ENCODE data around the gene NECTIN2. TPM values are rescaled to one million over a fixed set of nuclear protein-coding genes. Genes with fewer than 3 reads are reported as not detected.

The NECTIN2 gene
- 240 and 243 TPM in 2 replicates for total RNA-seq

DNA sequence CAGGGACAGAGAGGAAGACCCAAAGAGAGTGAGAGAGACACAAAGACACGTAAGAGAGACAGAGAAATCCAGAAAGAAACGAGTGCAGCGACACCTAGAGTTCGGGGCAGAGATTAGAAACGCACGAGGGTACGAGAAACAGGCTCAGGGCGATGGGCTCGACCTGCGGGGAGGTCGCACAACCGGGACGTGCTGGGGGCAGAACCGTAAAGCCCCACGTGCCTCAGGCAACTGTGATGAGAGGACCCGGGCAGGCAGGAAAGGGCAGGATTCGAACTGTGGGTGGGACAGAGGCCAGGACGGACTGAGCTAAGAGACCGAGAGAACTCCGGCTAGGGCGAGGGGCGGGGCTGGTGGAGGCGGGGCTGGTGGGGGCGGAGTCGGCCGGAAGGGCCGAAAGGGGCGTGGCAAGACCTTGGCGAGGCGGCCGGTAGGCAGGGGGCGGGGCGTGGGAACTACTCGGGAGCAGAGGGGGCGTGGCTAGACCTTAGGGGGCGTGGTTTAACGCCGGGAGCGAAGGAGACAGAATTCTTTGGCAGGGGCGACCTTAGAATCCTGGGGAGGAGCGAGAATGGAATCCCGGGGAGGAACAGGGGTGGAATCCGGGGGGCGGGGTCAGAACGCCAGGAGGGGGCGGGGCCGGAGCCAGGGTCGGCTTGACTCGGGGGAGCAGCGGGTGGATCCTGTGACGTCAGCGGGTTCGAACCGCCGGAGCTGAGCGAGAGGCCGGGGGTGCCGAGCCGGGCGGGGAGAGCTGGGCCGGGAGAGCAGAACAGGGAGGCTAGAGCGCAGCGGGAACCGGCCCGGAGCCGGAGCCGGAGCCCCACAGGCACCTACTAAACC lies at the start of gene NECTIN2:
NECTIN2 (plus strand) TSS at position 686 of the 843 bp plus-strand sequence. CDS start 229 bp downstream, outside the sequence.
- H3K27me3 ChIP-seq (ENCODE audit: control insufficient read depth, insufficient read depth, low read length) = no peaks in the 10 kb centered on the region
- H3K4me3 ChIP-seq (ENCODE audit: low read depth, low read length) = peak within 1 kb of the TSS; percentile 83
- H3K36me3 ChIP-seq (ENCODE audit: control insufficient read depth, insufficient read depth, low read length) = peaks cover 2% of the 10 kb centered on the region
- peak; percentile 82 for DNase-seq (ENCODE audit: low read depth)
- TF ChIP-seq, protein P1, sequence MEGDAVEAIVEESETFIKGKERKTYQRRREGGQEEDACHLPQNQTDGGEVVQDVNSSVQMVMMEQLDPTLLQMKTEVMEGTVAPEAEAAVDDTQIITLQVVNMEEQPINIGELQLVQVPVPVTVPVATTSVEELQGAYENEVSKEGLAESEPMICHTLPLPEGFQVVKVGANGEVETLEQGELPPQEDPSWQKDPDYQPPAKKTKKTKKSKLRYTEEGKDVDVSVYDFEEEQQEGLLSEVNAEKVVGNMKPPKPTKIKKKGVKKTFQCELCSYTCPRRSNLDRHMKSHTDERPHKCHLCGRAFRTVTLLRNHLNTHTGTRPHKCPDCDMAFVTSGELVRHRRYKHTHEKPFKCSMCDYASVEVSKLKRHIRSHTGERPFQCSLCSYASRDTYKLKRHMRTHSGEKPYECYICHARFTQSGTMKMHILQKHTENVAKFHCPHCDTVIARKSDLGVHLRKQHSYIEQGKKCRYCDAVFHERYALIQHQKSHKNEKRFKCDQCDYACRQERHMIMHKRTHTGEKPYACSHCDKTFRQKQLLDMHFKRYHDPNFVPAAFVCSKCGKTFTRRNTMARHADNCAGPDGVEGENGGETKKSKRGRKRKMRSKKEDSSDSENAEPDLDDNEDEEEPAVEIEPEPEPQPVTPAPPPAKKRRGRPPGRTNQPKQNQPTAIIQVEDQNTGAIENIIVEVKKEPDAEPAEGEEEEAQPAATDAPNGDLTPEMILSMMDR (IDR thresholded peaks at IDR 0.05; ENCODE audit: insufficient read depth, low read length, poor library complexity, severe bottlenecking) = peak; percentile 82

DNA sequence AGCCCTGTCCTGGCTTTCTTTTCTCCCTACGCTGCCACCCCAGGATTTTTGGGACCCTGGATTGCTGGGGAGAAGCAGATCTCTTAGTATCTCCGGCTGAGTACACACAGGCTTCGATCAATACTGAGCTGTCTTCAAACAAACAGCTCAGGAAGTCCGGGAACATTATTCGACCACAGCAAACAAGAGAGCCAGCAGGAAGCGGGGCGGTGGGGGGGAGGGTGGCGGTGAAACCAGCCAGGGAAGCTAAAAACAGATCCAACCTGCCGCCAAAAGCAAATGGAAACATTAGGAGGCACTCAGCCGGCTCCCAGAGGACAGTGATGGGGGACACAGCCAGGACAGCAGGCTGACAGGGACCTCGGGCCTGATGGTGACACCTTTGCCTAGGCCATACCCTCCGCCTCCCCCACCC lies 49.4 kb upstream of the NECTIN2 start:
- DNase-seq (ENCODE audit: low read depth) = no peak
- no peaks in the 10 kb centered on the region for H3K36me3 ChIP-seq (ENCODE audit: control insufficient read depth, insufficient read depth, low read length)
- TF ChIP-seq, protein P1 (IDR thresholded peaks at IDR 0.05; ENCODE audit: insufficient read depth, low read length, poor library complexity, severe bottlenecking) = no peak

GRCh38 chr19:44799627-44800346 lies 46.3 kb upstream of the NECTIN2 start:
- H3K4me3 ChIP-seq (ENCODE audit: low read depth, low read length) = no peak overlapping the region
- DNase-seq (ENCODE audit: low read depth) = no peak
- TF ChIP-seq, protein P1 (IDR thresholded peaks at IDR 0.05; ENCODE audit: insufficient read depth, low read length, poor library complexity, severe bottlenecking) = no peak
- no peaks in the 10 kb centered on the region for H3K27me3 ChIP-seq (ENCODE audit: control insufficient read depth, insufficient read depth, low read length)
- no peaks in the 10 kb centered on the region for H3K36me3 ChIP-seq (ENCODE audit: control insufficient read depth, insufficient read depth, low read length)

More for the DNA sequence above, 49.4 kb upstream of the NECTIN2 start:
- H3K4me3 ChIP-seq (ENCODE audit: low read depth, low read length) = no peak overlapping the region
- no peaks in the 10 kb centered on the region for H3K27me3 ChIP-seq (ENCODE audit: control insufficient read depth, insufficient read depth, low read length)

- Histone ChIP-seq H3K27me3 (ENCODE audit: control insufficient read depth, insufficient read depth, low read length) (no peaks in the 10 kb centered on the region), H3K36me3 (ENCODE audit: control insufficient read depth, insufficient read depth, low read length) (no peaks in the 10 kb centered on the region), H3K4me3 (ENCODE audit: low read depth, low read length) (no peak overlapping the region)
- no peak for DNase-seq (ENCODE audit: low read depth)
- TF ChIP-seq, protein P1 (IDR thresholded peaks at IDR 0.05; ENCODE audit: insufficient read depth, low read length, poor library complexity, severe bottlenecking) = peak; percentile 99
These were observed 45.6 kb upstream of the NECTIN2 start for GRCh38 chr19:44800461-44800860.

DNA sequence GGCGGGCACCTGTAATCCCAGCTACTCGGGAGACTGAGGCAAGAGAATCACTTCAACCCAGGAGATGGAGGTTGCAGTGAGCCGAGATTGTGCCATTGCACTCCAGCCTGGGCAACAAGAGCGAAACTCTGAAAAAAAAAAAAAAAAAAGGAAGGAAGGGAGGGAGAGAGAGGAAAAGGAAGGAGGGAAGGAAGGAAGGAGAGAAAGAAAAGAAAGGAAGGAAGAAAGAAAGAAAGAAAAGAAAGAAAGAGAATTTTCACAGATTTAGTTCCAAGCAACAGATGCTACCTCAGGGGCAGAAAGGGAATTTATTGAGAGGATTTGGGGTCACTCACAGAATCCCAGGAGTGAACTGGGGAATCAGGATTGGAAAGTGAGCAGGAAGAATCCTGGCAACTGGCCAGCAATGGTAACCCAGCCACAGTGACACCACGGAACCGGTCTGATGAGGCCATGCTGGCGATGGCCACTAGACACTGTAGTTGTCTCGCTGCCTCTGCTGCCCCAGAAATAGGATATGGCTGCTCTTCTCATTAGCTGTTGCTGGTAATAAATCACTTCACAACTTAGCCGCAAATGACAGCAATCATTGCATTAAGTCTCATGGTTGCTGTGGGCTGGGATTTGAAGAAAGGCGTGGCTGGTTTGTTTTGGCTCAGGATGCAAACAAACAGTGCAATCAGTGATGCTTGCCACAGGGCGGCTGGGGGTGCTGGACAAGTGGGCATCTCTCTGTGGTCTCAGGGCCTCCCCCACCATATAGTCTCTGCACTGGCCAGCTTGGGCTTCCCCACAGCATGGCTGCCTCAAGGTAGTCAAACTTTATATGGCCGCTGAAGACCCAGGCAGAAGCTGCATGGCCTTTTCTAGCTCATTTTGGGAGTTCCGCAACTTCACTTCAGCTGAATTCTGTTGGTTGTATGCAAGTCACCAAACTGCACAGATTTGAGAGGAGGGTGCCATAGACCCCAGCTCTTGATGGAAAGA lies 42.4 kb upstream of the NECTIN2 start:
- no peak overlapping the region for H3K4me3 ChIP-seq (ENCODE audit: low read depth, low read length)
- no peak for DNase-seq (ENCODE audit: low read depth)
- TF ChIP-seq, protein P1 (IDR thresholded peaks at IDR 0.05; ENCODE audit: insufficient read depth, low read length, poor library complexity, severe bottlenecking) = no peak
- H3K36me3 ChIP-seq (ENCODE audit: control insufficient read depth, insufficient read depth, low read length) = no peaks in the 10 kb centered on the region
- H3K27me3 ChIP-seq (ENCODE audit: control insufficient read depth, insufficient read depth, low read length) = no peaks in the 10 kb centered on the region

Data from kidney epithelial cell (primary cell).